ENCODE measurements around the gene BAMBI.

Gene BAMBI

GRCh38 chr10:28674782-28675181 lies 2.5 kb upstream of the BAMBI start:
- no peak for DNase-seq
- Histone ChIP-seq H3K27me3 (replicated peaks; ENCODE audit: control insufficient read depth, insufficient read depth, low read length, poor library complexity, severe bottlenecking) (peaks cover 20% of the 10 kb centered on the region), H3K36me3 (ENCODE audit: control insufficient read depth, insufficient read depth, low read length) (no peaks in the 10 kb centered on the region), H3K27ac (ENCODE audit: insufficient read depth, low read length, poor library complexity, severe bottlenecking) (no peak overlapping the region), H3K4me1 (ENCODE audit: control insufficient read depth, insufficient read depth, low read length, poor library complexity, severe bottlenecking) (peaks cover 16% of the 10 kb centered on the region), H3K4me3 (ENCODE audit: insufficient read depth, low read depth, low read length, poor library complexity, severe bottlenecking) (no peak overlapping the region), H3K9me3 (ENCODE audit: control insufficient read depth, low read length) (no peaks in the 10 kb centered on the region)

- no peak for DNase-seq
- H3K4me3 ChIP-seq (ENCODE audit: insufficient read depth, low read depth, low read length, poor library complexity, severe bottlenecking), result peak overlapping the region; percentile 45
- no peak overlapping the region for H3K27ac ChIP-seq (ENCODE audit: insufficient read depth, low read length, poor library complexity, severe bottlenecking)
- peaks cover 22% of the 10 kb centered on the region for H3K27me3 ChIP-seq (replicated peaks; ENCODE audit: control insufficient read depth, insufficient read depth, low read length, poor library complexity, severe bottlenecking)
- H3K36me3 ChIP-seq (ENCODE audit: control insufficient read depth, insufficient read depth, low read length), result no peaks in the 10 kb centered on the region
- H3K4me1 ChIP-seq (ENCODE audit: control insufficient read depth, insufficient read depth, low read length, poor library complexity, severe bottlenecking), result peaks cover 16% of the 10 kb centered on the region
- no peaks in the 10 kb centered on the region for H3K9me3 ChIP-seq (ENCODE audit: control insufficient read depth, low read length)
These were observed 874 bp upstream of the BAMBI start for GRCh38 chr10:28676326-28676967.

GRCh38 chr10:28677888-28678686 lies 766 bp downstream of the BAMBI start:
- DNase-seq, result peak in 1 of 3 donors; percentile 1
- Histone ChIP-seq H3K27ac (ENCODE audit: insufficient read depth, low read length, poor library complexity, severe bottlenecking) (no peak overlapping the region), H3K4me3 (ENCODE audit: insufficient read depth, low read depth, low read length, poor library complexity, severe bottlenecking) (peak overlapping the region; percentile 59), H3K9me3 (ENCODE audit: control insufficient read depth, low read length) (no peaks in the 10 kb centered on the region), H3K36me3 (ENCODE audit: control insufficient read depth, insufficient read depth, low read length) (no peaks in the 10 kb centered on the region), H3K4me1 (ENCODE audit: control insufficient read depth, insufficient read depth, low read length, poor library complexity, severe bottlenecking) (peaks cover 16% of the 10 kb centered on the region), H3K27me3 (replicated peaks; ENCODE audit: control insufficient read depth, insufficient read depth, low read length, poor library complexity, severe bottlenecking) (peaks cover 22% of the 10 kb centered on the region)

DNA sequence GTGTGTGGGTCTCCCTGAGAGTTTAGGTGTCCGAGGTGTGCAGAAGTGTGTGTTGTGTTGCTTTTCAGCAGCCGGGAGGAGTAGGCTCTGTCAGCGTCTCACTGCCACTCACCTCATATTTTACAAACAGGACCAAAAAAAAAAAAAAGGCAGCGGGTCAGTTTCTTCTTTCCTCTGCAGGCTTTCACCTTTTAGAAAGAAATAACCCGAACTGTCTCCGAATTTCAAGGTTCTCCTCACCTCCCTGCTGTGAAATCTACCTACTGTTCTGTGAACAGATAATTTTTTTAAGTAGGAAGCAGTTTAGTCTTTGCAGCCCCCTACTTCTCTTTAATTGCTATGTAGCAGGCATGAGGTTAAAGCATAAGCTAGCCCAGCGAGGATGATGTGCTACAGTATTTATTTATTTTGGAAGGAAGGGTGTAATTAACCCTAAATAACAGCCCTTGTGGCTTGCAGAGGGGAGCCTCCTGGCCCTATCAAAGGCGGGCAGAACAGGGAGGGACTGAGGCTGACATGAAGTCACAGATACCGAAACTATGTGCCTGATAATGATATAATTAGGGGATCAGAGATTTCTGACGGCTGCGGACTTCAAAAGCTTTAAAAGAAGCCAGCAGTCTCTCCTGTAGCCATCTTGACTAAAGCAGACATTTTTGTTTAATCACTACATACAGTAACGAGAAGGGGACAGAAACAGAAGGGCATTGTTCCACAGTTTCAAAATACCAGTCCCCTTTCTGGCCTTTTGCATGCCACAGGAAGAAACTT lies 1.6 kb downstream of the BAMBI start:
- H3K27ac ChIP-seq (ENCODE audit: insufficient read depth, low read length, poor library complexity, severe bottlenecking), result no peak overlapping the region
- peaks cover 16% of the 10 kb centered on the region for H3K4me1 ChIP-seq (ENCODE audit: control insufficient read depth, insufficient read depth, low read length, poor library complexity, severe bottlenecking)
- no peaks in the 10 kb centered on the region for H3K36me3 ChIP-seq (ENCODE audit: control insufficient read depth, insufficient read depth, low read length)
- H3K9me3 ChIP-seq (ENCODE audit: control insufficient read depth, low read length), result no peaks in the 10 kb centered on the region
- DNase-seq, result no peak
- H3K27me3 ChIP-seq (replicated peaks; ENCODE audit: control insufficient read depth, insufficient read depth, low read length, poor library complexity, severe bottlenecking), result peaks cover 22% of the 10 kb centered on the region
- H3K4me3 ChIP-seq (ENCODE audit: insufficient read depth, low read depth, low read length, poor library complexity, severe bottlenecking), result peak overlapping the region; percentile 8

DNA sequence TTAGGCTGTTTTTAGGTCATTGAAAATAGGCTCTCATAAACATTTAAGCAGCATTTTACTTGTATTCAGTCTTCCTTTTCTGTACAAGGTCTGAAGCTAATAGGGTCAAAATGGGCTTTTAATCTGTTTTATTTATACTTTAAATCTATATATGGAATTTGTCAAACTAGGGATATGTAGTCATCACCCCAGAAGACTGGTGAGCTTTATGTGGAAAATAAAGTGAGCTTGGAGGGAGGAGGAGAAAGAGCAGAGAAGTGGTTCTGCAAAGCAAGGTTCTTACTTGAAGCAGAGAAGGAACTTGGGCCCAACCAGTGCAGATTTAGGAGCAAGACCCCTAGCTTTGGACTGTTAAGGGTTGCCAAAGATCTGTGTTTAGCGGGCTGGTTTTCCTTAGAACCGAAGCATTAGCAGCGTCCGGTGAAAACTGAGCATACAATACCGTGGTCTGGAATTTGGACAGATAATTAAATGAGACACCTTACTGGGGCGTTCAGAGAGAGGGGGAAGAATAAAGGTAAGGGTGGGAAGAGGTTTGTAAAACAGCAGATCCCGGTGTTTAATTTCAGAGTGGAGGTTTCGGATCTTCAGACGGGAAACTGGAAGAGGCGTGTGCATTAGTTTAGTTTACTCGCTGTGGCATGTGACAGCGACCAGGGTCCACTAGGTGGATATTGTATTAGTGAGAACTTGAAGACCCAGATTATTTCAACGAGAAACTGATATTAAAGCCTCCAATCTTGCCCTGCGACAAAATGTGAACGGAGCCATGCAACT lies 2.4 kb downstream of the BAMBI start:
- Histone ChIP-seq H3K9me3 (ENCODE audit: control insufficient read depth, low read length) (no peaks in the 10 kb centered on the region), H3K27ac (ENCODE audit: insufficient read depth, low read length, poor library complexity, severe bottlenecking) (no peak overlapping the region), H3K36me3 (ENCODE audit: control insufficient read depth, insufficient read depth, low read length) (no peaks in the 10 kb centered on the region), H3K4me3 (ENCODE audit: insufficient read depth, low read depth, low read length, poor library complexity, severe bottlenecking) (no peak overlapping the region), H3K27me3 (replicated peaks; ENCODE audit: control insufficient read depth, insufficient read depth, low read length, poor library complexity, severe bottlenecking) (peaks cover 22% of the 10 kb centered on the region), H3K4me1 (ENCODE audit: control insufficient read depth, insufficient read depth, low read length, poor library complexity, severe bottlenecking) (peaks cover 16% of the 10 kb centered on the region)
- no peak for DNase-seq

- H3K27me3 ChIP-seq (replicated peaks; ENCODE audit: control insufficient read depth, insufficient read depth, low read length, poor library complexity, severe bottlenecking), result peaks cover 22% of the 10 kb centered on the region
- peaks cover 16% of the 10 kb centered on the region for H3K4me1 ChIP-seq (ENCODE audit: control insufficient read depth, insufficient read depth, low read length, poor library complexity, severe bottlenecking)
- H3K9me3 ChIP-seq (ENCODE audit: control insufficient read depth, low read length), result no peaks in the 10 kb centered on the region
- H3K27ac ChIP-seq (ENCODE audit: insufficient read depth, low read length, poor library complexity, severe bottlenecking), result no peak overlapping the region
- H3K4me3 ChIP-seq (ENCODE audit: insufficient read depth, low read depth, low read length, poor library complexity, severe bottlenecking), result no peak overlapping the region
- no peak for DNase-seq
- no peaks in the 10 kb centered on the region for H3K36me3 ChIP-seq (ENCODE audit: control insufficient read depth, insufficient read depth, low read length)
These were observed 3.0 kb downstream of the BAMBI start for GRCh38 chr10:28680358-28680752.

DNA sequence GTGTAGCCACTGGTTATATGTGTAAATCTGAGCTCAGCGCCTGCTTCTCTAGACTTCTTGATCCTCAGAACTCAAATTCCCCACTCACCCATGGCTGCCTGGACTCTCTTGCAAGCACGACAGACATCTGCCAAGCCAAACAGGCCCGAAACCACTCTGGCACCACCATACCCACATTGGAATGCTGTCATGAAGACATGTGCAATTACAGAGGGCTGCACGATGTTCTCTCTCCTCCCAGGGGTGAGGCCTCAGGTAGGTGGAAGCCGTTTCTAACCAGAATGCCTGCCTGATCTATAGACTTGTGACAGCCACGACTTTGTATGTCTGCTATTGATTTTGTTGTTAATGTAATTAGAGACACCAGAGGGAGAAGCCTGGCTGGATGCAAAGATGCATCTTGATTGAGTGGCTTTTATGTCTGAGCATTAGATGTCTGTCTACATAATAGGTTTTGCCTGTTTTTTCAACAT lies 4.0 kb downstream of the BAMBI start:
- peaks cover 22% of the 10 kb centered on the region for H3K27me3 ChIP-seq (replicated peaks; ENCODE audit: control insufficient read depth, insufficient read depth, low read length, poor library complexity, severe bottlenecking)
- peaks cover 14% of the 10 kb centered on the region for H3K4me1 ChIP-seq (ENCODE audit: control insufficient read depth, insufficient read depth, low read length, poor library complexity, severe bottlenecking)
- H3K9me3 ChIP-seq (ENCODE audit: control insufficient read depth, low read length), result no peaks in the 10 kb centered on the region
- no peak overlapping the region for H3K27ac ChIP-seq (ENCODE audit: insufficient read depth, low read length, poor library complexity, severe bottlenecking)
- H3K4me3 ChIP-seq (ENCODE audit: insufficient read depth, low read depth, low read length, poor library complexity, severe bottlenecking), result no peak overlapping the region
- DNase-seq, result no peak
- H3K36me3 ChIP-seq (ENCODE audit: control insufficient read depth, insufficient read depth, low read length), result no peaks in the 10 kb centered on the region

DNA sequence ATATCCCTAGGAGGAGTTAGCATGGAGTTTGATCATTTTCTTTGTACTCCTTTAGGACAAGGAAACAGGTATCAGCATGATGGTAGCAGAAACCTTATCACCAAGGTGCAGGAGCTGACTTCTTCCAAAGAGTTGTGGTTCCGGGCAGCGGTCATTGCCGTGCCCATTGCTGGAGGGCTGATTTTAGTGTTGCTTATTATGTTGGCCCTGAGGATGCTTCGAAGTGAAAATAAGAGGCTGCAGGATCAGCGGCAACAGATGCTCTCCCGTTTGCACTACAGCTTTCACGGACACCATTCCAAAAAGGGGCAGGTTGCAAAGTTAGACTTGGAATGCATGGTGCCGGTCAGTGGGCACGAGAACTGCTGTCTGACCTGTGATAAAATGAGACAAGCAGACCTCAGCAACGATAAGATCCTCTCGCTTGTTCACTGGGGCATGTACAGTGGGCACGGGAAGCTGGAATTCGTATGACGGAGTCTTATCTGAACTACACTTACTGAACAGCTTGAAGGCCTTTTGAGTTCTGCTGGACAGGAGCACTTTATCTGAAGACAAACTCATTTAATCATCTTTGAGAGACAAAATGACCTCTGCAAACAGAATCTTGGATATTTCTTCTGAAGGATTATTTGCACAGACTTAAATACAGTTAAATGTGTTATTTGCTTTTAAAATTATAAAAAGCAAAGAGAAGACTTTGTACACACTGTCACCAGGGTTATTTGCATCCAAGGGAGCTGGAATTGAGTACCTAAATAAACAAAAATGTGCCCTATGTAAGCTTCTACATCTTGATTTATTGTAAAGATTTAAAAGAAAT lies 4.8 kb downstream of the BAMBI start:
- H3K36me3 ChIP-seq (ENCODE audit: control insufficient read depth, insufficient read depth, low read length), result no peaks in the 10 kb centered on the region
- no peak for DNase-seq
- no peak overlapping the region for H3K4me3 ChIP-seq (ENCODE audit: insufficient read depth, low read depth, low read length, poor library complexity, severe bottlenecking)
- H3K4me1 ChIP-seq (ENCODE audit: control insufficient read depth, insufficient read depth, low read length, poor library complexity, severe bottlenecking), result peaks cover 7% of the 10 kb centered on the region
- no peaks in the 10 kb centered on the region for H3K9me3 ChIP-seq (ENCODE audit: control insufficient read depth, low read length)
- no peak overlapping the region for H3K27ac ChIP-seq (ENCODE audit: insufficient read depth, low read length, poor library complexity, severe bottlenecking)
- peaks cover 16% of the 10 kb centered on the region for H3K27me3 ChIP-seq (replicated peaks; ENCODE audit: control insufficient read depth, insufficient read depth, low read length, poor library complexity, severe bottlenecking)
